ES-I3 (cell line): ENCODE measurements around the gene RIPK4.
"Not testable (repeated sequence)": the region's sequence is repeated elsewhere in the genome, so short reads cannot be mapped to it uniquely, and the experiment has no call there.

Experiments
- H3K36me3 ChIP-seq: 2 replicates; pipeline ENCODE4 v1.6.1; 2013; ENCODE audit warnings: mild to moderate bottlenecking, low read length, control low read depth, moderate library complexity; ENCODE audit not compliant: insufficient read depth
- H3K4me1 ChIP-seq: 2 replicates; pipeline ENCODE4 v1.6.1; 2013; ENCODE audit warnings: mild to moderate bottlenecking, control low read depth, low read length; ENCODE audit not compliant: insufficient read depth
- H3K9ac ChIP-seq: 2 replicates; pipeline ENCODE4 v1.6.1; 2013; ENCODE audit warnings: low read depth, mild to moderate bottlenecking, low read length, moderate library complexity
- H3K9me3 ChIP-seq: 2 replicates; pipeline ENCODE4 v1.6.1; 2013; ENCODE audit warnings: mild to moderate bottlenecking, low read length, moderate library complexity; ENCODE audit not compliant: control insufficient read depth, insufficient read depth

Gene RIPK4

GRCh38 chr21:41802198-41802584, 35.3 kb upstream of the RIPK4 start:
- H3K36me3 ChIP-seq = no peaks in the 10 kb centered on the region
- no peaks in the 10 kb centered on the region for H3K9me3 ChIP-seq
- H3K9ac ChIP-seq = no peak overlapping the region
- H3K4me1 ChIP-seq = no peaks in the 10 kb centered on the region

- Histone ChIP-seq H3K9me3 (no peaks in the 10 kb centered on the region), H3K4me1 (no peaks in the 10 kb centered on the region), H3K9ac (no peak overlapping the region), H3K36me3 (no peaks in the 10 kb centered on the region)
These were observed 34.7 kb upstream of the RIPK4 start for GRCh38 chr21:41801321-41802197.

- Histone ChIP-seq H3K4me1 (no peaks in the 10 kb centered on the region), H3K9me3 (no peaks in the 10 kb centered on the region), H3K9ac (no peak overlapping the region), H3K36me3 (no peaks in the 10 kb centered on the region)
These were observed 33.8 kb upstream of the RIPK4 start for GRCh38 chr21:41800425-41801320.

GRCh38 chr21:41799763-41800162, 32.9 kb upstream of the RIPK4 start:
- Histone ChIP-seq H3K36me3 (no peaks in the 10 kb centered on the region), H3K9me3 (no peaks in the 10 kb centered on the region)

DNA sequence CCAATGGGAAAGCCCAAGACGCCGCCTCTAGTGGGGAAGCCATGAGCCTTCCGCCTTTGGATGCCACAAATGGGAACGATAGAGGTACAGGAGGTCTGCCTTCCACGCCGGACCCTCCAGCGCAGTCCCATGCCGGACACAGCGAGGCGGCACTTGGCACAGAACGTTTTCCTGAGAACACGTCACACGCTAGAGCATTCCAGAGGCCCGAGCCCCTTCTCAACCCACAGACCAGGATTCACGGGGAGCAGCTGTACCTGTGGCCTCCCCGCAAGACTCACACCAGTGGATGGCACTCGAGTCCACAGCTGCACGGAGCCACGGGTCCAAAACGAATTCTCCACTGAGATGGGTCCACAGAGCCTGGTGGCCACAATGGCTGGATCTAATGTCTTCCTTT, 31.5 kb upstream of the RIPK4 start:
- H3K4me1 ChIP-seq = no peaks in the 10 kb centered on the region
- no peak overlapping the region for H3K9ac ChIP-seq
- H3K9me3 ChIP-seq = peaks cover 4% of the 10 kb centered on the region; the same call in 1 of the 2 replicates
- H3K36me3 ChIP-seq = no peaks in the 10 kb centered on the region

More at GRCh38 chr21:41799763-41800162, 32.9 kb upstream of the RIPK4 start:
- no peak overlapping the region for H3K9ac ChIP-seq
- no peaks in the 10 kb centered on the region for H3K4me1 ChIP-seq

DNA sequence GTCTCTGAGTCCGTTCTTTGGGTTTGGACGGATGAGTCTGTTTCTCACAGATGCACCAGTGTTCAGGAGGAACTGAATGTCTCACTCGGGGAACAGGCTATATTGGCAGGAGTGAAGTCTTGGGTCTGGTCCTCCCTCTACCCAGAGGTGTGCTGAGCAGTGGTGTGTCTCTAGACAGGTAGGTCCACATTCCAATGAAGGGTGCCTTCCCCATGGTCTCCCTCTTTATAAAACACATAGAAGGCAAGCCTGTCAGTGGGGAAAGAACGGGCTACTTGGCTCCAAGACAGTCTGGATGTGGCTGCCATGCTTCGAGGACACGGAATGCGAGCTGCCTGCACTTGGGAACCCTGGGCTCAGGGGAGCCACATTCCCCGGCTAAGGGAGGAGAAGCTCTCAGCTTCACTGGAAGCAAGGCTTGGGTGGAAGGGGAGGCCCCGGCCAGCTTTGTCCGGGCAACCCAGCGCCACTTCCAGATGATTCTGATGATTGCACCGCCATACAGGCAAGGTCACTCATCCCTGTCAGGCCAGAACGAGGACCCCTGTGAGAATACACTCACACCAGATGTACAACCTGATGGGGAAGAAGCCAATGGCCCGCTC, 29.7 kb upstream of the RIPK4 start:
- Histone ChIP-seq H3K4me1 (no peaks in the 10 kb centered on the region), H3K36me3 (no peaks in the 10 kb centered on the region), H3K9me3 (peaks cover 4% of the 10 kb centered on the region; the same call in 1 of the 2 replicates), H3K9ac (no peak overlapping the region)

DNA sequence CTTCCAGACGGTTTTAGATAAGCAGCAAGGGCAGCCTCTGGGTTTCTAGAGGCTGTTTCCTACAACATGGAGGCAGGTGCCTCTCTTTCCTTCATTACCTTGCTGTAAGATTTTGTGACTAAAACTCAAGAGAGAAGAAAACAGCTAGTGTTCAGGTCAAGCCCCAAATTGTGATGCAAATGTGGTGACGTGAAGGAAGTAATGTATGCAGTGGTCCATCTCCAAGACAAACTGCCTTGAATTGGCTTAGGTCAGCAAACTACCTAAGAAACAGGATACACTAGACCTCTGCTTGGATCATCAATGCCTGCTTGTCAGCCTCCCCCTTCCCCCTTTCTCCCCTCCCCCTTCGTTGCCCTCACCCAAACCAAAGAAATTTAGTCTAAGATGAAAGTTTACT, 28.9 kb upstream of the RIPK4 start:
- H3K9ac ChIP-seq = no peak overlapping the region
- H3K4me1 ChIP-seq = no peaks in the 10 kb centered on the region
- peaks cover 4% of the 10 kb centered on the region; the same call in 1 of the 2 replicates for H3K9me3 ChIP-seq
- no peaks in the 10 kb centered on the region for H3K36me3 ChIP-seq

DNA sequence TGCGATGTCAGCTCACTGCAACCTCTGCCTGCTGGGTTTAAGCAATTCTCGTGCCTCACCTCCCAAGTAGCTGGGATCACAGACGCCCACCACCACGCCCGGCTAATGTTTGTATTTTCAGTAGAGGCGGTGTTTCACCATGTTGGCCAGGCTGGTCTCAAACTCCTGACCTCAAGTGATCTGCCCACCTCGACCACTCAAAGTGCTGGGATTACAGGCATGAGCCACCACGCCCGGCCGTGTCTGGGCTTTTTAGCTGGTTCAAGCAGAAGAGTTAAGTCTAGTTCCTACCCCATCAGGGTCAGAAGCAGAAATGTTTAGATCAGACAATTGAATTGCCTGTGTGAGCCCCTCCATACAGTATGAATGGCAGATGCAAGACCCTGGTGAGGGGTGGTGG, 27.7 kb upstream of the RIPK4 start:
- no peak overlapping the region for H3K9ac ChIP-seq
- H3K4me1 ChIP-seq = no peaks in the 10 kb centered on the region
- no peaks in the 10 kb centered on the region for H3K36me3 ChIP-seq
- H3K9me3 ChIP-seq = peaks cover 4% of the 10 kb centered on the region; the same call in 1 of the 2 replicates

GRCh38 chr21:41792711-41793110, 25.9 kb upstream of the RIPK4 start:
- H3K36me3 ChIP-seq = no peaks in the 10 kb centered on the region
- no peak overlapping the region for H3K9ac ChIP-seq
- no peaks in the 10 kb centered on the region for H3K4me1 ChIP-seq
- peaks cover 4% of the 10 kb centered on the region; the same call in 1 of the 2 replicates for H3K9me3 ChIP-seq

DNA sequence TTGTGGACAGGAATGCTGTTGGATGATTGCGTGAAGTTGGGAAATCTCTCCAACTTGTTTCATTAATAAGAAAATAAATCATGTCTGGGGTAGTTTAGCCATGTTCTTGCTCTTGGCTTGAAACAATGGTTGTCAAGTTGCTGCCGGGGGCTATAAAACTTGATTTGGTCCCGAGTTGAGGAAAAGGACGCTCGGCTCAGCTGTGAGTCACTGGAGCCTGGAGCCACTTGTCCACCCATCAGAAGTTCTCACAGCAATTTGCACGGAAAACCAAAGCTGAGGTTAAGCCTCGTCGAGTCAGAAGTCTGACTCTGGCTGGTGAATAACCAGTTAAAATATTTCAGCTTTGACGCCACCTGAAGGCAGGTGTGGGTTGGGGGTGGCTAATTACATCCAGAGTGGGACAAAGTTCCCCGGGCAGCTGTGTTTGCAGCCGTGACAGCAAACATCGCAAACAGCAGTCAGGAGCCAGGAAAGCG, 19.7 kb upstream of the RIPK4 start:
- Histone ChIP-seq H3K9me3 (no peaks in the 10 kb centered on the region), H3K36me3 (no peaks in the 10 kb centered on the region), H3K9ac (no peak overlapping the region), H3K4me1 (no peaks in the 10 kb centered on the region)

DNA sequence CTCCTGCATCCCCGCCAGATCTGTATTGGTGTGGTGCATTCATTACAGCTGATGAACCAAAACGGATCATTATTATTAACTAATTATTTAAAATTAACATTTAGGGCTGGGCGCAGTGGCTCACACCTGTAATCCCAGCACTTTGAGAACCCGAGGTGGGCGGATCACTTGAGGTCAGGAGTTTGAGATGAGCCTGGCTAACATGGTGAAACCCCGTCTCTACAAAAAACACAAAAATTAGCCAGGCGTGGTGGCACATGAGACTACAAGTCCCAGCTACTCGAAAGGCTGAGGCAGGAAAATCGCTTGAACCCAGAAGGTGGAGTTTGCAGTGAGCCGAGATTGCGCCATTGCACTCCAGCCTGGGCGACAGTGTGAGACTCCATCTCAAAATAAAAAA, 18.4 kb upstream of the RIPK4 start:
- not testable (repeated sequence) for H3K9me3 ChIP-seq, H3K9ac ChIP-seq, H3K36me3 ChIP-seq, H3K4me1 ChIP-seq

GRCh38 chr21:41784456-41785102, 17.7 kb upstream of the RIPK4 start:
- Histone ChIP-seq H3K9me3 (no peaks in the 10 kb centered on the region), H3K4me1 (no peaks in the 10 kb centered on the region), H3K36me3 (no peaks in the 10 kb centered on the region), H3K9ac (no peak overlapping the region)

- Histone ChIP-seq H3K4me1 (no peaks in the 10 kb centered on the region), H3K9me3 (no peaks in the 10 kb centered on the region), H3K9ac (no peak overlapping the region), H3K36me3 (no peaks in the 10 kb centered on the region)
These were observed 16.8 kb upstream of the RIPK4 start for GRCh38 chr21:41783476-41784180.
